ENCODE data around the gene PIM1. TPM values are rescaled to one million over a fixed set of nuclear protein-coding genes. Genes with fewer than 3 reads are reported as not detected.
A peak's percentile ranks its signal among the peaks of the same experiment; 100 is the strongest.

PIM1 gene
- total RNA-seq, 2 donors from 2014 or later, result 15.6 to 26.2 TPM

GRCh38 chr6:37130704-37131103, 39.2 kb upstream of the PIM1 start:
- no peak overlapping the region for H3K4me3 ChIP-seq
- H3K27ac ChIP-seq, result peak overlapping the region; percentile 41
- H3K36me3 ChIP-seq, result no peaks in the 10 kb centered on the region
- H3K9me3 ChIP-seq, result no peaks in the 10 kb centered on the region
- no peaks in the 10 kb centered on the region for H3K27me3 ChIP-seq
- intact Hi-C loops (cut with DNase I), result no loop called here
- peak; percentile 55 for DNase-seq
- H3K4me1 ChIP-seq, result peaks cover 19% of the 10 kb centered on the region
- no peak overlapping the region for H3K9ac ChIP-seq (ENCODE audit: low read depth in 2 of 2, low read length in 2 of 2)
- TF ChIP-seq CTCF (IDR thresholded peaks at IDR 0.05), result no peak

- H3K9ac ChIP-seq (ENCODE audit: low read depth in 2 of 2, low read length in 2 of 2), result no peak overlapping the region
- no peaks in the 10 kb centered on the region for H3K9me3 ChIP-seq
- DNase-seq, result peak; percentile 65
- H3K4me1 ChIP-seq, result peaks cover 19% of the 10 kb centered on the region
- intact Hi-C loops (cut with DNase I), result no loop called here
- no peak overlapping the region for H3K4me3 ChIP-seq
- no peak for TF ChIP-seq CTCF (IDR thresholded peaks at IDR 0.05)
- H3K27me3 ChIP-seq, result no peaks in the 10 kb centered on the region
- H3K27ac ChIP-seq, result peak overlapping the region; percentile 41
- H3K36me3 ChIP-seq, result no peaks in the 10 kb centered on the region
These were observed 38.6 kb upstream of the PIM1 start for GRCh38 chr6:37131104-37131959.

- no peak overlapping the region for H3K9ac ChIP-seq (ENCODE audit: low read depth in 2 of 2, low read length in 2 of 2)
- H3K4me1 ChIP-seq, result peaks cover 23% of the 10 kb centered on the region
- no peaks in the 10 kb centered on the region for H3K36me3 ChIP-seq
- peak overlapping the region; percentile 41 for H3K27ac ChIP-seq
- no peaks in the 10 kb centered on the region for H3K9me3 ChIP-seq
- no peak for TF ChIP-seq CTCF (IDR thresholded peaks at IDR 0.05)
- no peak for DNase-seq
- H3K4me3 ChIP-seq, result no peak overlapping the region
- intact Hi-C loops (cut with DNase I), result no loop called here
- no peaks in the 10 kb centered on the region for H3K27me3 ChIP-seq
These were observed 38.0 kb upstream of the PIM1 start for GRCh38 chr6:37131960-37132253.

- Histone ChIP-seq H3K9ac (ENCODE audit: low read depth in 2 of 2, low read length in 2 of 2) (peak overlapping the region; percentile 44 to 62), H3K4me1 (peaks cover 24% of the 10 kb centered on the region), H3K4me3 (no peak overlapping the region), H3K36me3 (no peaks in the 10 kb centered on the region), H3K27ac (peak overlapping the region; percentile 90), H3K27me3 (no peaks in the 10 kb centered on the region), H3K9me3 (no peaks in the 10 kb centered on the region)
- intact Hi-C loops (cut with DNase I), result no loop called here
- TF ChIP-seq CTCF (IDR thresholded peaks at IDR 0.05), result no peak
- peak; percentile 39 for DNase-seq
These were observed 35.9 kb upstream of the PIM1 start for GRCh38 chr6:37134036-37134395.

GRCh38 chr6:37134396-37135191, 35.4 kb upstream of the PIM1 start:
- intact Hi-C loops (cut with DNase I), result no loop called here
- Histone ChIP-seq H3K27ac (peak overlapping the region; percentile 90), H3K27me3 (no peaks in the 10 kb centered on the region), H3K9me3 (no peaks in the 10 kb centered on the region), H3K4me3 (no peak overlapping the region), H3K9ac (ENCODE audit: low read depth in 2 of 2, low read length in 2 of 2) (peak overlapping the region; percentile 44 to 62), H3K36me3 (no peaks in the 10 kb centered on the region), H3K4me1 (peaks cover 24% of the 10 kb centered on the region)
- no peak for TF ChIP-seq CTCF (IDR thresholded peaks at IDR 0.05)
- DNase-seq, result peak; percentile 82
